ENCODE results near the gene NFKBIB. TPM values are rescaled to one million over a fixed set of nuclear protein-coding genes. Genes with fewer than 3 reads are reported as not detected.
"Not testable (repeated sequence)": the region's sequence is repeated elsewhere in the genome, so short reads cannot be mapped to it uniquely, and the experiment has no call there.

Gene NFKBIB
- total RNA-seq, 1 donor from 2014 or later = 18.0 TPM

DNA sequence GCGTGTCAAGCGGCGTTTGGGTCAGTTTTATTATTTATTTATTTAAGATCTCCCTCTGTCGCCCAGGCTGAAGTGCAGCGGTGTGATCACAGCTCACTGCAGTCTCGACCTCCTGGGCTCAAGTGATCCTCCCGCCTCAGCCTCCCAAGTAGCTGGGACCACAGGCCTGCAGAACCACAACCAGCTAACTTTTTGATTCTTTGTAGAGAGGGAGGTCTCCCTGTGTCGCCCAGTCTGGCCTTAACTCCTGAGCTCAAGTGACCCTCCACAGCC, 31.7 kb downstream of the NFKBIB start:
- peaks cover 22% of the 10 kb centered on the region for H3K4me1 Mint-ChIP-seq (ENCODE audit: unreplicated experiment)
- H3K36me3 Mint-ChIP-seq (ENCODE audit: unreplicated experiment) = peaks cover 12% of the 10 kb centered on the region
- TF ChIP-seq, protein P1, sequence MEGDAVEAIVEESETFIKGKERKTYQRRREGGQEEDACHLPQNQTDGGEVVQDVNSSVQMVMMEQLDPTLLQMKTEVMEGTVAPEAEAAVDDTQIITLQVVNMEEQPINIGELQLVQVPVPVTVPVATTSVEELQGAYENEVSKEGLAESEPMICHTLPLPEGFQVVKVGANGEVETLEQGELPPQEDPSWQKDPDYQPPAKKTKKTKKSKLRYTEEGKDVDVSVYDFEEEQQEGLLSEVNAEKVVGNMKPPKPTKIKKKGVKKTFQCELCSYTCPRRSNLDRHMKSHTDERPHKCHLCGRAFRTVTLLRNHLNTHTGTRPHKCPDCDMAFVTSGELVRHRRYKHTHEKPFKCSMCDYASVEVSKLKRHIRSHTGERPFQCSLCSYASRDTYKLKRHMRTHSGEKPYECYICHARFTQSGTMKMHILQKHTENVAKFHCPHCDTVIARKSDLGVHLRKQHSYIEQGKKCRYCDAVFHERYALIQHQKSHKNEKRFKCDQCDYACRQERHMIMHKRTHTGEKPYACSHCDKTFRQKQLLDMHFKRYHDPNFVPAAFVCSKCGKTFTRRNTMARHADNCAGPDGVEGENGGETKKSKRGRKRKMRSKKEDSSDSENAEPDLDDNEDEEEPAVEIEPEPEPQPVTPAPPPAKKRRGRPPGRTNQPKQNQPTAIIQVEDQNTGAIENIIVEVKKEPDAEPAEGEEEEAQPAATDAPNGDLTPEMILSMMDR (IDR thresholded peaks at IDR 0.05) = no peak
- H3K27me3 Mint-ChIP-seq (ENCODE audit: unreplicated experiment) = no peaks in the 10 kb centered on the region
- DNase-seq (ENCODE audit: extremely low spot score, unreplicated experiment) = no peak
- H3K4me3 Mint-ChIP-seq (ENCODE audit: unreplicated experiment) = peak overlapping the region; percentile 94
- peaks cover 6% of the 10 kb centered on the region for H3K9me3 Mint-ChIP-seq (ENCODE audit: unreplicated experiment)
- H3K27ac Mint-ChIP-seq (ENCODE audit: unreplicated experiment) = peak overlapping the region; percentile 96

GRCh38 chr19:38932425-38933179, 32.8 kb downstream of the NFKBIB start:
- no peaks in the 10 kb centered on the region for H3K27me3 Mint-ChIP-seq (ENCODE audit: unreplicated experiment)
- peaks cover 6% of the 10 kb centered on the region for H3K9me3 Mint-ChIP-seq (ENCODE audit: unreplicated experiment)
- H3K27ac Mint-ChIP-seq (ENCODE audit: unreplicated experiment) = no peak overlapping the region
- TF ChIP-seq, protein P1 (IDR thresholded peaks at IDR 0.05) = peak; percentile 45
- H3K36me3 Mint-ChIP-seq (ENCODE audit: unreplicated experiment) = peaks cover 12% of the 10 kb centered on the region
- H3K4me1 Mint-ChIP-seq (ENCODE audit: unreplicated experiment) = peaks cover 22% of the 10 kb centered on the region
- H3K4me3 Mint-ChIP-seq (ENCODE audit: unreplicated experiment) = peak overlapping the region; percentile 38
- no peak for DNase-seq (ENCODE audit: extremely low spot score, unreplicated experiment)

- no peak overlapping the region for H3K4me3 Mint-ChIP-seq (ENCODE audit: unreplicated experiment)
- H3K9me3 Mint-ChIP-seq (ENCODE audit: unreplicated experiment) = peaks cover 6% of the 10 kb centered on the region
- no peak for DNase-seq (ENCODE audit: extremely low spot score, unreplicated experiment)
- TF ChIP-seq, protein P1 (IDR thresholded peaks at IDR 0.05) = no peak
- peaks cover 22% of the 10 kb centered on the region for H3K4me1 Mint-ChIP-seq (ENCODE audit: unreplicated experiment)
- H3K27me3 Mint-ChIP-seq (ENCODE audit: unreplicated experiment) = no peaks in the 10 kb centered on the region
- no peak overlapping the region for H3K27ac Mint-ChIP-seq (ENCODE audit: unreplicated experiment)
- peaks cover 12% of the 10 kb centered on the region for H3K36me3 Mint-ChIP-seq (ENCODE audit: unreplicated experiment)
These were observed 33.8 kb downstream of the NFKBIB start for GRCh38 chr19:38933544-38933943.

- H3K27ac Mint-ChIP-seq (ENCODE audit: unreplicated experiment) = no peak overlapping the region
- peaks cover 2% of the 10 kb centered on the region for H3K9me3 Mint-ChIP-seq (ENCODE audit: unreplicated experiment)
- H3K27me3 Mint-ChIP-seq (ENCODE audit: unreplicated experiment) = no peaks in the 10 kb centered on the region
- TF ChIP-seq, protein P1 (IDR thresholded peaks at IDR 0.05) = no peak
- DNase-seq (ENCODE audit: extremely low spot score, unreplicated experiment) = no peak
- no peaks in the 10 kb centered on the region for H3K4me1 Mint-ChIP-seq (ENCODE audit: unreplicated experiment)
- H3K4me3 Mint-ChIP-seq (ENCODE audit: unreplicated experiment) = no peak overlapping the region
- peaks cover 6% of the 10 kb centered on the region for H3K36me3 Mint-ChIP-seq (ENCODE audit: unreplicated experiment)
These were observed 40.2 kb downstream of the NFKBIB start for GRCh38 chr19:38939957-38940356.

DNA sequence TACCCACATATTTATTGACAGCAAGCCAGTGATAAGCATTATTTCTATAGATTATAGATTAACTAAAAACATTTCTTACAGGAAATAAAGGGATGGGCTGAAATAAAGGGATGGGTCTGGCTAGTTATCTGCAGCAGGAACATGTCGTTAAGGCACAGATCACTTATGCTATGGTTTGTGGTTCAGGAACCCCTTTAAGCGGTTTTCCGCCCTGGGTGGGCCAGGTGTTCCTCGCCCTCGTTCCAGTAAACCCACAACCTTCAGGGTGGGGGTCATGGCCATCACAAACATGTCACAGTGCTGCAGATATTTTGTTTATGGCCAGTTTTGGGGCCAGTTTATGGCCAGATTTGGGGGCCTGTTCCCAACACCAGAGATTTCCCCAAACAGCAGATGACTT, 41.7 kb downstream of the NFKBIB start:
- not testable (repeated sequence) for H3K36me3 Mint-ChIP-seq (ENCODE audit: unreplicated experiment); DNase-seq (ENCODE audit: extremely low spot score, unreplicated experiment); H3K4me3 Mint-ChIP-seq (ENCODE audit: unreplicated experiment); H3K27ac Mint-ChIP-seq (ENCODE audit: unreplicated experiment); H3K27me3 Mint-ChIP-seq (ENCODE audit: unreplicated experiment); H3K9me3 Mint-ChIP-seq (ENCODE audit: unreplicated experiment); H3K4me1 Mint-ChIP-seq (ENCODE audit: unreplicated experiment)
